Measurements from ENCODE around the gene TRAPPC3L. TPM values are rescaled to one million over a fixed set of nuclear protein-coding genes. Genes with fewer than 3 reads are reported as not detected.

TRAPPC3L gene
- total and polyA plus RNA-seq, 2 of the 13 experiments (the other 11 are each of a cell fraction or from before 2014, with no cell fraction given), result not detected

GRCh38 chr6:116570856-116571682 is 25.6 kb upstream of the TRAPPC3L start, which contains the start of gene RWDD1 (continued):
- TF ChIP-seq, protein P1, sequence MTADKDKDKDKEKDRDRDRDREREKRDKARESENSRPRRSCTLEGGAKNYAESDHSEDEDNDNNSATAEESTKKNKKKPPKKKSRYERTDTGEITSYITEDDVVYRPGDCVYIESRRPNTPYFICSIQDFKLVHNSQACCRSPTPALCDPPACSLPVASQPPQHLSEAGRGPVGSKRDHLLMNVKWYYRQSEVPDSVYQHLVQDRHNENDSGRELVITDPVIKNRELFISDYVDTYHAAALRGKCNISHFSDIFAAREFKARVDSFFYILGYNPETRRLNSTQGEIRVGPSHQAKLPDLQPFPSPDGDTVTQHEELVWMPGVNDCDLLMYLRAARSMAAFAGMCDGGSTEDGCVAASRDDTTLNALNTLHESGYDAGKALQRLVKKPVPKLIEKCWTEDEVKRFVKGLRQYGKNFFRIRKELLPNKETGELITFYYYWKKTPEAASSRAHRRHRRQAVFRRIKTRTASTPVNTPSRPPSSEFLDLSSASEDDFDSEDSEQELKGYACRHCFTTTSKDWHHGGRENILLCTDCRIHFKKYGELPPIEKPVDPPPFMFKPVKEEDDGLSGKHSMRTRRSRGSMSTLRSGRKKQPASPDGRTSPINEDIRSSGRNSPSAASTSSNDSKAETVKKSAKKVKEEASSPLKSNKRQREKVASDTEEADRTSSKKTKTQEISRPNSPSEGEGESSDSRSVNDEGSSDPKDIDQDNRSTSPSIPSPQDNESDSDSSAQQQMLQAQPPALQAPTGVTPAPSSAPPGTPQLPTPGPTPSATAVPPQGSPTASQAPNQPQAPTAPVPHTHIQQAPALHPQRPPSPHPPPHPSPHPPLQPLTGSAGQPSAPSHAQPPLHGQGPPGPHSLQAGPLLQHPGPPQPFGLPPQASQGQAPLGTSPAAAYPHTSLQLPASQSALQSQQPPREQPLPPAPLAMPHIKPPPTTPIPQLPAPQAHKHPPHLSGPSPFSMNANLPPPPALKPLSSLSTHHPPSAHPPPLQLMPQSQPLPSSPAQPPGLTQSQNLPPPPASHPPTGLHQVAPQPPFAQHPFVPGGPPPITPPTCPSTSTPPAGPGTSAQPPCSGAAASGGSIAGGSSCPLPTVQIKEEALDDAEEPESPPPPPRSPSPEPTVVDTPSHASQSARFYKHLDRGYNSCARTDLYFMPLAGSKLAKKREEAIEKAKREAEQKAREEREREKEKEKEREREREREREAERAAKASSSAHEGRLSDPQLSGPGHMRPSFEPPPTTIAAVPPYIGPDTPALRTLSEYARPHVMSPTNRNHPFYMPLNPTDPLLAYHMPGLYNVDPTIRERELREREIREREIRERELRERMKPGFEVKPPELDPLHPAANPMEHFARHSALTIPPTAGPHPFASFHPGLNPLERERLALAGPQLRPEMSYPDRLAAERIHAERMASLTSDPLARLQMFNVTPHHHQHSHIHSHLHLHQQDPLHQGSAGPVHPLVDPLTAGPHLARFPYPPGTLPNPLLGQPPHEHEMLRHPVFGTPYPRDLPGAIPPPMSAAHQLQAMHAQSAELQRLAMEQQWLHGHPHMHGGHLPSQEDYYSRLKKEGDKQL (CRISPR knock-in tag; IDR thresholded peaks at IDR 0.05; ENCODE audit: low read depth), result peak; percentile 71; the same call in 1 of the 2 replicates
- peak; percentile 15; the same call in 1 of the 2 replicates for TF ChIP-seq HNF4G (IDR thresholded peaks at IDR 0.05; ENCODE audit: borderline replicate concordance, low read depth, low read length)
- peak; percentile 30; the same call in 1 of the 2 replicates for TF ChIP-seq HNF4G (CRISPR knock-in tag; IDR thresholded peaks at IDR 0.05; ENCODE audit: borderline replicate concordance, low read depth)
- TF ChIP-seq GZF1 (CRISPR knock-in tag; IDR thresholded peaks at IDR 0.05), result peak; percentile 88
- no peak for TF ChIP-seq ZNF326 (CRISPR knock-in tag; IDR thresholded peaks at IDR 0.05; ENCODE audit: borderline replicate concordance)
- peak; percentile 69 for TF ChIP-seq ZKSCAN1 (IDR thresholded peaks at IDR 0.05; ENCODE audit: low read length)
- TF ChIP-seq FIP1L1 (IDR thresholded peaks at IDR 0.05; ENCODE audit: borderline replicate concordance, insufficient read depth, low read depth, low read length), result peak; percentile 95
- no peak for TF ChIP-seq E2F2 (CRISPR knock-in tag; IDR thresholded peaks at IDR 0.05; ENCODE audit: borderline replicate concordance)
- no peak for TF ChIP-seq SETDB1 (CRISPR knock-in tag; IDR thresholded peaks at IDR 0.05; ENCODE audit: borderline replicate concordance)
- TF ChIP-seq, protein P2, sequence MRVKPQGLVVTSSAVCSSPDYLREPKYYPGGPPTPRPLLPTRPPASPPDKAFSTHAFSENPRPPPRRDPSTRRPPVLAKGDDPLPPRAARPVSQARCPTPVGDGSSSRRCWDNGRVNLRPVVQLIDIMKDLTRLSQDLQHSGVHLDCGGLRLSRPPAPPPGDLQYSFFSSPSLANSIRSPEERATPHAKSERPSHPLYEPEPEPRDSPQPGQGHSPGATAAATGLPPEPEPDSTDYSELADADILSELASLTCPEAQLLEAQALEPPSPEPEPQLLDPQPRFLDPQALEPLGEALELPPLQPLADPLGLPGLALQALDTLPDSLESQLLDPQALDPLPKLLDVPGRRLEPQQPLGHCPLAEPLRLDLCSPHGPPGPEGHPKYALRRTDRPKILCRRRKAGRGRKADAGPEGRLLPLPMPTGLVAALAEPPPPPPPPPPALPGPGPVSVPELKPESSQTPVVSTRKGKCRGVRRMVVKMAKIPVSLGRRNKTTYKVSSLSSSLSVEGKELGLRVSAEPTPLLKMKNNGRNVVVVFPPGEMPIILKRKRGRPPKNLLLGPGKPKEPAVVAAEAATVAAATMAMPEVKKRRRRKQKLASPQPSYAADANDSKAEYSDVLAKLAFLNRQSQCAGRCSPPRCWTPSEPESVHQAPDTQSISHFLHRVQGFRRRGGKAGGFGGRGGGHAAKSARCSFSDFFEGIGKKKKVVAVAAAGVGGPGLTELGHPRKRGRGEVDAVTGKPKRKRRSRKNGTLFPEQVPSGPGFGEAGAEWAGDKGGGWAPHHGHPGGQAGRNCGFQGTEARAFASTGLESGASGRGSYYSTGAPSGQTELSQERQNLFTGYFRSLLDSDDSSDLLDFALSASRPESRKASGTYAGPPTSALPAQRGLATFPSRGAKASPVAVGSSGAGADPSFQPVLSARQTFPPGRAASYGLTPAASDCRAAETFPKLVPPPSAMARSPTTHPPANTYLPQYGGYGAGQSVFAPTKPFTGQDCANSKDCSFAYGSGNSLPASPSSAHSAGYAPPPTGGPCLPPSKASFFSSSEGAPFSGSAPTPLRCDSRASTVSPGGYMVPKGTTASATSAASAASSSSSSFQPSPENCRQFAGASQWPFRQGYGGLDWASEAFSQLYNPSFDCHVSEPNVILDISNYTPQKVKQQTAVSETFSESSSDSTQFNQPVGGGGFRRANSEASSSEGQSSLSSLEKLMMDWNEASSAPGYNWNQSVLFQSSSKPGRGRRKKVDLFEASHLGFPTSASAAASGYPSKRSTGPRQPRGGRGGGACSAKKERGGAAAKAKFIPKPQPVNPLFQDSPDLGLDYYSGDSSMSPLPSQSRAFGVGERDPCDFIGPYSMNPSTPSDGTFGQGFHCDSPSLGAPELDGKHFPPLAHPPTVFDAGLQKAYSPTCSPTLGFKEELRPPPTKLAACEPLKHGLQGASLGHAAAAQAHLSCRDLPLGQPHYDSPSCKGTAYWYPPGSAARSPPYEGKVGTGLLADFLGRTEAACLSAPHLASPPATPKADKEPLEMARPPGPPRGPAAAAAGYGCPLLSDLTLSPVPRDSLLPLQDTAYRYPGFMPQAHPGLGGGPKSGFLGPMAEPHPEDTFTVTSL (CRISPR knock-in tag; IDR thresholded peaks at IDR 0.05; ENCODE audit: borderline replicate concordance), result peak; percentile 43; the same call in 1 of the 2 replicates
- TF ChIP-seq YEATS2 (CRISPR knock-in tag; IDR thresholded peaks at IDR 0.05; ENCODE audit: borderline replicate concordance), result peak; percentile 100
- peak; percentile 96 for TF ChIP-seq RFXAP (CRISPR knock-in tag; IDR thresholded peaks at IDR 0.05; ENCODE audit: borderline replicate concordance)
- TF ChIP-seq NCOA2 (CRISPR knock-in tag; IDR thresholded peaks at IDR 0.05), result peak; percentile 79; the same call in 1 of the 2 replicates
- TF ChIP-seq NR2F6 (IDR thresholded peaks at IDR 0.05), result no peak
- TF ChIP-seq NR2F6 (CRISPR knock-in tag; IDR thresholded peaks at IDR 0.05), result peak; percentile 55
- no peak for TF ChIP-seq ZNF30 (CRISPR knock-in tag; IDR thresholded peaks at IDR 0.05)
- TF ChIP-seq XBP1 (CRISPR knock-in tag; IDR thresholded peaks at IDR 0.05), result 0 out of 2 replicates have a peak, but pooled peaks have one; percentile 18

Data from HepG2 (cell line).